HG03196 (cell line): ENCODE results near the gene PLEKHM3.

Experiments
- ATAC-seq: cut with Tn5 transposase; IDR thresholded peaks from one replicate; pipeline ENCODE4 v1.9.1; 2021; ENCODE audit not compliant: unreplicated experiment

The PLEKHM3 gene

DNA sequence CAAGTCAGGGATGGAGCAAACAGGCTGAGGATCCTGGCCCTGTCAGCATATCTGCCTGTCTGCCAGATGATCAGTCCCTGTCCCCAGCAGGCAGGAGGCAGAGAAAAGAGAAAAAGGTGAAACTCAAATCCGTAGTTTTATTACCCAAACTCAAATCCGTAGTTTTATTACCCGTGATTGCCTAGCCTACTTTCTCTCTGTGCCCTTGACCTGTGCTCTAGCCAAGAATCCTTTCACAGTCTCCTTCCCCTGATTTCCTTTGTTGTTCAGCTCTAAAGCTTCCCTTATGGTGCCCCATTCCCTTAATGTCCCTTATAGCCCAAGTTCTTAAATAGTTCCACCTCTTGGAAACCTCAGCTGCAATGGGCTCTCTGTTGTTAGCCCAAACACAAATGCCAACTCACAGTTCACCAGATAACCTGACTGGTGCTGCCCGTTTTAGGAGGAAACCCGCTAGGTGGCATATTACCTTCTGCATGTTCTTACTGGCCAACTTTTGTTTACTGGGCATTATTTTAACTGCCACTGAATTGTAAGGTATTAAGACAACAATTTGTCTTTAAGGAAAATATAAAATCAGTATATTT lies 130.0 kb downstream of the PLEKHM3 start:
- ATAC-seq: no peak

DNA sequence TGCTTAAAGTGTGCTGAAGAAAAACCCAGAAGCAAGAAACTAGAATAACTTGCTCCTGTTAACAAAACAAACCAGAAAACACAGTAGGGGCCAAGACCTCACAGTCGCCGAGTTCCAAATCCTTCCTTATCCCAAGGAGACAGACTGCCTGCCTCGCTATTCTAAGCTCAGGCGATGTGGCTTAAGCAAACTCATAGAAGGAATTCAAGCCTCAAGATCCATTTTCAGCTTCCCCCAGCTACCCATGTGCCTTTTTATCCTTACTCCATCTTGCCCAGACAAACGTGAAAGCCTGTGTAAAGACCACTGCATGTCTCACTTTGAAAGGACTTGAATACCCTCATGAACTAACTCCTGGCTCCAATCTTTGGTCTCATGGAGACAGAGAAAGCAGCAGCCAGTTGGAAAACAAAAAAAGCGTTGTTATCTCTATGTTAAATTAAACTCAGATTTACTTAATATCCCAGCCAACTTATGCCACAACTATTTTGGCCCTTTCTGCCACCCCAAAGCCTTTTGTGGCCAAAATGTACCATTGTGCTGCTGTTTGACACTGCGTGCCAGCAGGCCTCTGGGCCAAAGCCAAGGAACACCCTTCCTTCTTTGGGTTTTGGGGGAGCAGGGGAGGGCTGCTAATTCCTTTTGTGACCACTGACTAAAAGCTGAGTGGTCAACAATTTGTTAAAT lies 132.5 kb downstream of the PLEKHM3 start:
- ATAC-seq: no peak

DNA sequence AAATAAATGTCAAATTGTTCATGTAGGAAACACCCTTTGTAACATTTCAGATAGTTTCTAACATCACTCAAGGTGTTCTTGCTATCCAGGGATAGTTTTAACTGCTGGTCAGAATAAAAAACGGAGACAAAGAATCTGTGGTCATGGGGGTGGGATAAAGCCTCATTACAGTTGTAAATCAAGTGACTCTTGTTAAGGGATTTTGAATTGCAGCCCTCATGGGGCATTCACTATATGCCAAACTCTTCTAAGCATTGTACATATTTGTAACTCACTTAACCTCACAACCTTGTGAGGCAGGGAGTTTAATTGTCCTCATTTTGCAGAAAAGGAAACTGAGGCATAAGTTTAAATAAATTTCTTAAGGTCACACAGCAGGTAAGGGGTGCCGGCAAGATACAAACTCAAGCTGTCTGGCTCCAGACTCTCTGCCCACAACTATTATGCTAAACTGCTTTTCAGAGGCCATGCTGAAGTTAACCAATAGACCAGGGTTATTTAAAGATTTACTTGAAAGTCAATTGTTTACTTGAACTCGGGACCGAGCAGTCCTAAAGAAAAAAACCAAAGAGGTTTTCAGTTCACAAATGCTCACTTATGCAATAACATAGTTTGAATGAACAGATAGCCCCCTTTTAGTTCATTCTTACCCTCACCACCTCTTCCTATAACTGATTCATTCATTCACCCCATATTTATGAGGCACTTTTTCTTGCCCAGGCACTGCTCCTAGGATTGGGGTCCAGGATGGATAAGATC lies 134.1 kb downstream of the PLEKHM3 start:
- ATAC-seq: no peak

DNA sequence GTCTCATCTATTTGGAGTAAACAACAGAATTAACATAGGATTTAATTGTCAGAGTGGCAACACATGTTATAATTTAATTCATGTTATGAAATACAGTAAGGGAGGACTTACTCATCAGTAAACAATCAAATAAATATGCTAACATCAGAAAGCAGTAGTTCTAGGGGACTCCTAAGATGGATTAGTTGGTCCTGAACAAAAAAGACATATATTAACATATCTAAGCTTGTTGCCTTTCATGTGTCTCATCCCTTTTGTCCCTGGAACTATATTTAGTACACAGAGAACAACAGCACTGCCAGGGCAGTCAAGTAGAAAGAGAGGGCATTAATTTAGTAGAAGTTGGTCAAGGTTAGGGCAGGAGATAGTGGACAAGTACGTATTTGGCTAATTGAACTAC lies 137.8 kb downstream of the PLEKHM3 start:
- no peak for ATAC-seq

DNA sequence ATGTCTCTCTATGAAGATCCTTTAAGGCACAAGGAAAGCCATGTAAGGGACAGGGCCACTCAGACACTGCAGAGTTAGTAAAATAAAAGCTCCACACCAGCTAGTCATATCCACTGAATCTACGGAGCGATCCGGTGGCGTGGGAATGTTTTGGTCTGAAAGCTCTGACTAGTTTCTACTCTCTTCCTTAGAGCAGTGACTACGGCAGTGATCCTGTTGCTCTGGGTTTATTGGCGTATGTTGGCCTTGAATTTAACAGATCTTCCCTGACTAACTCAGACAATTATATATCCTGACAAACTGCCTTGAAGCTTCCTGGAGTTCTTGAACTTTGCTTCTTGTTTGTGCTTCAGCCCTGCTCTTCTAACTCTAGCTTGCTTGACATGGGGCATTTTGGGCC lies 140.3 kb downstream of the PLEKHM3 start:
- no peak for ATAC-seq

DNA sequence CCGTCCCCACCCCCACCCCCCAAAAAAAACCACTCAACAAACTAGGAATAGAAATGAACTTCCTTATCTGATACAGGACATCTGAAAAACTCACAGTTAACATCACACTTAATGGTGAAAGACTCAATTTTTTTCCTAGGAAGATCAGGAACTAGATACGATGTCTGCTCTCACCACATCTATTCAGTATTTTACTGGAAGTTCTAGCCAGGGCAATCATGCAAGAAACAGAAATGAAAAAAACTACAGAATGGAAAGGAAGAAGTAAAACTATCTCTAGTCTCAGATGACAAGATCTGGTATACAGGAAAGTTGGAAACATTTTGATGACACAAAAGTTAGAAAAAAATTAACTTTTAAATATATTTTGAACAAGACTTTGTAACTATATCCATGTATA lies 141.2 kb downstream of the PLEKHM3 start:
- no peak for ATAC-seq

DNA sequence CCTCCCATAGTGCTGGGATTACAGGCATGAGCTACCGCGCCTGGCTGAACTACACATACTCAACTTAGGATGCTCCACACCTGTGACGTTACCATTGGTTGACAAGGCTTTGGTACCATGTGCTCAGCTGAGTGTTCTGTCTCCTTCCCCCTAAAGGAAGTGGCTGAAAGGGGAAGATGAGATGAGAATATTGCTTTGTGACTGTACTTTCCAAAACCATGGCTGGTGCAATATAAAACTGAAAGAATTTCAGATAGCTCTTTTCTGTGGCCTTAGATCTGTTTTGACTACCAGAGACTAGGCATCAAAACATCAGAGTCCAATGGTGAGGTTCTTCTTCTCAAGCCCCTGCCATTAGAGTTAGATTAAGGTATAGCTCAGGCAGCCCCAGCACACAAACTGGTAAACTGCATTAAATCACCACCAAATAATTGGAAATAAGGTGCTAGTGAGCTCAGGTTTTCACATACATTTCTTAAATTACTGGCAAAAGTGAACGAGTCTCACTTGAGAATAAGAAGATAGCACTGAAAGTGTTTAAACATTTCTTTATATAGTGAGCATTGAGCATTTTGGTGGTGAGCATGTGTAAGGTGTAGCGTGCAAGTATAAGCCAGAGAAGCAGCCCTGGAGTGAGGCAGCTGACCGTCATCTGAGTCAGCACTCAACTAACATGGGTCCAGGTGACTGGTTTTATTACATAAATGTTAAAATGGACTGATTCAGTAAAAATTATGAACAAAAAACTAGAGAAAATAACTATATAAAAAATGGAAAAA lies 142.1 kb downstream of the PLEKHM3 start:
- ATAC-seq: no peak

DNA sequence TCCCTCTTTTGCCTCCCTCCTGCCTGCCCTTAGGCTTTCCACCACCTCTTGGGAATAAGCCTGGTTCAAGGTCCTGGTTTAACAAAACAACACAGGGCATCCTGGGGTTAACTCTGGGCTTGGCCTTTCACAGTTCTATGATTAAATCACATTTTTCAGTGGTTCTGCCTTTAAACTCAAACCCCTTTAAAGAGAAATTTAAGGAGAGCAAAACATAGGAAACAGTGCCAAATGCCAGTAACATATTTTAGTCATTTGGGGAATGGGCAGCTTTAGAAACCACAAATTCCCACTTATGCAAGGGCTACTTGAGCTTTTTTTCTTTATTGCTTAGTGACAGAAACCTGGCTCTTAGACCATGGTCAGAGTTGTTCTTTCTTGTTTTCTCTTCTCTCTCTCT lies 143.4 kb downstream of the PLEKHM3 start:
- no peak for ATAC-seq

DNA sequence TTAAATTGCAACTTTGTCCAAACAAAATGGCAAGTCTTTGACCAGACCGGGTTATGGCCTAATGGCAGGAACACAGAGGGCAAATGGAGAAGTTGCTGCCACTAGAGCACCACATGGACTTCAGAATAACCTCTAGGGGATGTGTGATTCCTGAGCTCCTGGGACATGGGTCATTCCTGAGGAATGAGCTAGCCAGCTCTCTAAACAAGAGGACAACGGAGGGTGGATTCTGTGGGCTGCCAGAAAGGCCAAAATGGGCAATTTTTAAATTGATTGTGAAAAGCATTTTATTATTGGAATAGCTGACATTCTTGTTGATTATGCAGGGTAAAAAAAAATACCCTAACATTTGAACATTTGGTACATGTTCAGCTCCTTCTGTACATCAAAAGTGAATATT lies 145.8 kb downstream of the PLEKHM3 start:
- no peak for ATAC-seq

DNA sequence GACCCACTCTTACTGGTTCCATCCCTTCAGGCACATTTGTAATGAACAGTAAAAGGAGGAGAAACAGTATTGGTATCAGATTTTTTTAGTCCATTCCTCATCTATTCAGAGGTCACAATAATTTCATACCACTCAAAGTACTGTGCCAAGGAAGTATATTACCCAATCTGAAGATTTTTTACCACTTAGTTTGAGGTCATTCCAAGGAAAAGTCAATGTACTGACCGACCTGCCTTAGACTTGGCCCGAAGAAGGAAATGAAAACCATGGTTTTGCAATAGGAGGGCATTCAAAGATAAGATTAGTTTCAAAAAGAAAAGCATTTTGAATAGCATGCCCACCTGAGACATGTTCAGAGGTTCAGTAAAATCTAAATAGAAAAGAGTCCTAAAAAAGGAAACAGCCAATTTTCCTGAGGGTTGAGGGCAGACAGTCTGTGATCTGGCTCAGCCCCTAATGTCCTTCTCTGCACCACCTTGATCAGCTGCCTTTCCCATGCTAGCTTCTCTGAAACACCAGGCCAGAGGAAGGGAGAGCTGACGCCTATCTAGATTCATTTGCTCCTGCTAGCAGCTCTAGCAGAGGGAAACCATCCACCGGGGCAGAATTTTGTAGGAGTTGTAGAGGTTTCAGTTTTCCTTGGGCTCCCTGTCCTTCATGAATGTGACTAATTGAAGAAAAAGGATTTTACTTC lies 148.3 kb downstream of the PLEKHM3 start:
- no peak for ATAC-seq

DNA sequence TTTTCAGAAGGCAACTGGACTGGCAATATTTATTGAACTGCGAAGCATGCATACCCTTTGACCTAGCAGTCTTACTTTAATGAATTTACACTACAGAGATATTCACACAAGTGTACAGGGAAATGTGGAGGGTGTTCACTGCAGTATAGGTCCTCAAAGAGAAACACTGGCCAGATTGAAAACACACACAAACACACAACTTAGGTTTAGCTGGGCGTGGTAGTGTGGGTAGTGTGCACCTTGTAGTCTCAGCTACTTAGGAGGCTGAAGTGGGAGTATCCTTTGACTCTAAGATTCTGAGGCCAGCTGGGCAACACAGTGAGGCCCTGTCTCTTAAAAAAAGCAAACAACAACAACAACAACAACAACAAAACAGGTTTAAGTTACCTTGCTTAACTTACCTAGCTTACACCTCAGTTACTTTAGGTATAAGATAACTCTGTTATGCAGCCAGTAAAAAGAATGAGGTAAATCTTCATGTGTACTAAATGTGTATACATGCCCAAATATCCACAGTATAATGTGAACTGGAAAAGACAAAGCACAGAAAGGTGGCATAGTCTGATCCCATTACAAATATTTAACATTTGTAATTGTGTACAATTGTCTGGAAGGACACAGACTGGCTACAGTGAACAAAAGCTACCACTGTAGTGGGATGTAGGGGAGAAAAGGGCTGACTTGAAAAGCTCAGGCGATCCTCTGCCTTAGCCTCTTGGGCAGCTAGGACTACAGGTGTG lies 149.7 kb downstream of the PLEKHM3 start:
- ATAC-seq: no peak

DNA sequence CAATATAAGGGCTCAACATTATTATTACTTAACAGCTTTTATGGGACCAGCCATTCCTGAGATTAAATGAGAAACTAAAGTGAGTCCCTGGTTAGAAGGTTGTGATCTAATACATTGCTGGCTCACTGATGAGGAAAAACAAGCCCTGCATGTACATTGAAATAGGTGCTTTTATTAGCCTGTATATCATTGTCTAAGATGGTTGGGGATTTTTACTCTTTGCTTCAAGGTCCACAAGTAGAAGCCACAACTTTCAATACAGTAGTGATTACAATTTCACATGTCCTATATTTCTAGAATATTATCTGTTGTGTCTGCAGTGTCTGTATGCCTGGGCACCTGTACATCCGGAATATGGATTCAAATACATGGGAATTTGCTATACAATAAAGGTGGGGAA lies 151.5 kb downstream of the PLEKHM3 start:
- ATAC-seq: peak; percentile 83

DNA sequence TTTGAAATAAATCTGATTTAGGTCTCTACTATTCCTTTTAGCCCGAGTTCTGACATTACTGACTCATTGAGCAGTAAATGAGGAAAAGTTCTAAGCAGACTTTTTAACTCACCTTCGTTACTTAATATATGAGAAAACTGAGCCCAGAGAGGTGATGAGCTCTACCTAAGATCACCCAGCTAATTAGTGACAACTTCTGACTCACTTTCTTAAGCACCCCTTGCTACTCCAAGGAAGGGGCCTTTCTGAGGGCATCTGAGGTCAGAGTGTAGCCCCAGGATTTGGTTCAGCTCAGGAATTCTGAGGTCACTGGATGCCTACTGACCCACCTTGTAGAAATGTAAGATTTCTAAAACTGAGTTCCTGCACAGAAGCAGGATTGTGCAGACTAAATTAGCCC lies 153.4 kb downstream of the PLEKHM3 start:
- ATAC-seq: no peak

DNA sequence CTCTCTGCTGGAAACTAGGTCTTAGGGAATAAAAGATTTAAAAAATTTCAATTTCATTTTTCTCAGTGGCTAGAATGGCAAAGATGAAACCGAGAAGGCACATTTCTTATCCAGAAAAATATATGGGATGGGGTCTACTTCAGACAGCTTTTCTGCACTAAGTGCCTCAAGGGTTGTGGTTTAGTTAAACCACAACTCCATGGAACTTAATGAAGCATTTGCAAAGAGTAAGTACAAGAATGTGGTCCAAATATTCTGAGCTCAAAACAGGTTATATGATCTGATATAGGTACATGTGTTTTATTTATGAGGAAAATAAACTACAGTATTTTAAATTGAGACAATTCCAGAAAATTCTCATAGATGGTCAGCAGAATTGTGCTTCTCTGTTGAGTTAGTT lies 153.8 kb downstream of the PLEKHM3 start:
- ATAC-seq: no peak

DNA sequence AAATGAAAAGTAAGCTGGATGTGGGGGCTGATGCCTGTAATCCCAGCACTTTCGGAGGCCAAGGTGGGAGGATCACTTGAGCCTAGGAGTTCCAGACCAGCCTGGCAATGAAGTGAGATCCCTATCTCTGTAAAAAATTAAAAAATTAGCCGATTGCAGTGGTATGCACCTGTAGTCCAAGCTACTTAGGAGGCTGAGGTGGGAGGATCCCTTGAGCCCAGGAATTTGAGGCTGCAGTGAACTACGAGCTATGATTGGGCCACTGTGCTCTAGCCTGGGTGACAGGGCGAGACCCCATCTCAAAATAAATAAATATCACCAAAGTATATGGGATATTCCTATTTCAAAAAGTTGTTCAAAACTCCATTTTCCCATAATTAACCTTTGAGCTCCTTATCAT lies 154.5 kb downstream of the PLEKHM3 start:
- no peak for ATAC-seq

DNA sequence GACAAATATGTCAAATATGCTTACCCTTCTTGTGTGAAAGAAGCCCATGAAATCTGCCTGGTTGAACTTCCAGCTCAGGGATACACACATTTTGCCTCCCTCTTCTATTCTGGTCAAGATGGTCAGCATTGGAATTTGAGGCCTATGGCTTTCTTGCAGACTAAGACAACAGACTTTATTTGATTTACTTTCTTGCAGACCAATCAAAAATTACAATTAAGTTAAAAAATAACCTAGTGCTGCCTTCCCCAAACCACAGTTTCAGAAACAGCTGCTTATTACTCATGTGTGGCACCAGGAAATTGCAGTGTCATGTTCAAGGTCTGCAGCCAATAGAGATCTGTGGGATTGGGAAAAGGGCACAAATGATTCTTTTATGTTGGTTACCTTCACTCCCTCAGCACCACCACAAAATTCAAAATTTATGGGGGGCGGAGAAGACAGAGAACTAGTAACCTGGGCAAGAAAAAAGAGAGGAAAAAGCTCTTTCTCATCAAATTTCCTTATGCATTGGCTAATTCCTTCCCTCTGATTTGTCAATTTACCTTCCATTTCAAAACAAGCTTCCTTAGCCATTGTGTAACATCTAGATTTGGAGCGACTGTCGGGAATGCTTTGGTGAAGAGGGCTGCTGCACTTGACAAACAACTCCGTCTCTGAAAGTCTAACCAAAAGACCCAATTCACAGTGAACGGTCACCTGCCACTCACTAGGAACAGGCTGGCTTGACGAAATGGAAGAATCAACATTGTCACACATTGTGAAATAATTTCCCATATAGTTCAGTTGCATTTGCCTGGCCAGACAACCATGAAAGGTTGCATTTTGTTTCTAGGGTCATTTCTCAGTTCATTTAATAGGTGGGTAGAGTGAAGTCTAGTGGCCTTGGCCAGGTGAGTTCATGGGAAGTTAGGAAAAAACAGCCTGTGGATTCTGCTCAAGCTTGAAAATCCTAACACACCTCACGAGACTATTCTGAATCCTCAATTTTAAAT lies 155.2 kb downstream of the PLEKHM3 start:
- no peak for ATAC-seq

DNA sequence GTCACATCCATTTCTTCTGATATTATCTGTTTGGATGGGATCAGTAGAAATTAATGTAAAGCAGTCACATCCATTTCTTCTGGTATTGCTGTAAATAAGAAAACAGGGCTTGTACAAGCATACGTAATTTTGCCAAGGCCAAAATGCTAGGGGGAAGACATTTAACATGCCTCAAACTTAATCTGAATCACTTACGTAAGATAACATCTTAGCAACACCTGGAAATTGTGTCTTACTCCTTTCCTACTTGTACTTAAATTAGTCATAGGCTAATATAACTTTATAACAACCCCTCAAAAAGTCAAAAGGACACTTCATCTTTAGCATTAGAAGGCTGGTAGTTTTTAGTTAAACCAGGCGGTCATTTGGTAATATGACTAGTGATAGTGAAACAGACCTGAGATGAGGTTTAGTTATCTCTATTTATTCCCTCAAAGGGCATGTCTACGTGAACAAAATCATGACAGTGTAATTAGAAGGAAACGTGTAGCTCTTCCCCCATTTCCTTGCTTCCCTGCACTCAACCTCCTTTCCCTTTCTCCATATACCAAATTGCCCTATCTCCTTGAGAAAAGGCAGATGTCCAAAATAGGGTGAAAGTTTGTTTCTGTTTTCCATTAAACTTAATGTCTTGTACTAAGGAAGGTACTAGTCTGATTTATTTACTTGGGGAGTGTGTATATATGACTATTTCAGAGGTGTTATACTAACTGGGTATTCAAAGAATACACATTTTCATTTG lies 156.3 kb downstream of the PLEKHM3 start:
- ATAC-seq: no peak

DNA sequence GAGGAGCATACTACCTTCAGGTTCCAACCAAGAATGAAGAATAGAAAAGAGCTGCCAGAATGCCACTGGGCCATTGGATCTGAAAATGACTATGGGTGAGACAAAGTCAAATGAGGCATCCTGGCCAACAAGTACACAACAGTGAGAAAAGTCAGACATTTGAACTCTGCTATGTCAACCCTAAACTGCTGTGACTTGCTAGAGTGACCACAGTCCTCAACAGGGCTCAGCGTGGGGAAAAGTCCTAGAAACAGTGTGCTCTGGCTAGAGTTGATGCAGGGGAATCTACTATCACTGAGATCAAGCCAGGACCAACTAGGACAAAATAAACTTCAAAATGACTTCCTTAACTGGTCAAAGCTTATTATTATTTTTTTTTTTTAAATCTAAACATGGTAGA lies 157.4 kb downstream of the PLEKHM3 start:
- no peak for ATAC-seq
